Measurements from ENCODE around the gene CAMK2D.

GRCh38 chr4:113404167-113404571 is 357.4 kb downstream of the CAMK2D start:
- TF ChIP-seq, protein P1, sequence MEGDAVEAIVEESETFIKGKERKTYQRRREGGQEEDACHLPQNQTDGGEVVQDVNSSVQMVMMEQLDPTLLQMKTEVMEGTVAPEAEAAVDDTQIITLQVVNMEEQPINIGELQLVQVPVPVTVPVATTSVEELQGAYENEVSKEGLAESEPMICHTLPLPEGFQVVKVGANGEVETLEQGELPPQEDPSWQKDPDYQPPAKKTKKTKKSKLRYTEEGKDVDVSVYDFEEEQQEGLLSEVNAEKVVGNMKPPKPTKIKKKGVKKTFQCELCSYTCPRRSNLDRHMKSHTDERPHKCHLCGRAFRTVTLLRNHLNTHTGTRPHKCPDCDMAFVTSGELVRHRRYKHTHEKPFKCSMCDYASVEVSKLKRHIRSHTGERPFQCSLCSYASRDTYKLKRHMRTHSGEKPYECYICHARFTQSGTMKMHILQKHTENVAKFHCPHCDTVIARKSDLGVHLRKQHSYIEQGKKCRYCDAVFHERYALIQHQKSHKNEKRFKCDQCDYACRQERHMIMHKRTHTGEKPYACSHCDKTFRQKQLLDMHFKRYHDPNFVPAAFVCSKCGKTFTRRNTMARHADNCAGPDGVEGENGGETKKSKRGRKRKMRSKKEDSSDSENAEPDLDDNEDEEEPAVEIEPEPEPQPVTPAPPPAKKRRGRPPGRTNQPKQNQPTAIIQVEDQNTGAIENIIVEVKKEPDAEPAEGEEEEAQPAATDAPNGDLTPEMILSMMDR (IDR thresholded peaks at IDR 0.05; ENCODE audit: borderline replicate concordance, extremely low read depth, low read length, poor library complexity, severe bottlenecking): no peak
- no peak for TF ChIP-seq EZH2 (IDR thresholded peaks at IDR 0.05; ENCODE audit: borderline replicate concordance, low read depth, low read length, severe bottlenecking)

Measured in DND-41 (cell line).